GM12801 (cell line): Measurements from ENCODE around the gene TTC33.

Experiments
- CTCF ChIP-seq: IDR thresholded peaks from one replicate; pipeline ENCODE4 v1.5.1; 2011; ENCODE audit warnings: control low read depth; ENCODE audit not compliant: insufficient read length; ENCODE audit errors: extremely low read depth

The TTC33 gene, protein sequence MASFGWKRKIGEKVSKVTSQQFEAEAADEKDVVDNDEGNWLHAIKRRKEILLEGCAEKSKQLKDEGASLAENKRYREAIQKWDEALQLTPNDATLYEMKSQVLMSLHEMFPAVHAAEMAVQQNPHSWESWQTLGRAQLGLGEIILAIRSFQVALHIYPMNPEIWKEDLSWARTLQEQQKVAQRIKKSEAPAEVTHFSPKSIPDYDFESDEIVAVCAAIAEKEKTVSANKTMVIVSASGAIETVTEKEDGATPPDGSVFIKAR

GRCh38 chr5:40755407-40756365, at the start of gene TTC33:
TSS of gene TTC33 (minus strand) at chr5:40755961. CDS start at chr5:40747018, 8,943 bp downstream.
- TF ChIP-seq CTCF = no peak

- TF ChIP-seq CTCF = no peak
Observed at GRCh38 chr5:40801771-40802562, 46.2 kb upstream of the TTC33 start.

GRCh38 chr5:40799258-40799657, 43.5 kb upstream of the TTC33 start:
- TF ChIP-seq CTCF = no peak

DNA sequence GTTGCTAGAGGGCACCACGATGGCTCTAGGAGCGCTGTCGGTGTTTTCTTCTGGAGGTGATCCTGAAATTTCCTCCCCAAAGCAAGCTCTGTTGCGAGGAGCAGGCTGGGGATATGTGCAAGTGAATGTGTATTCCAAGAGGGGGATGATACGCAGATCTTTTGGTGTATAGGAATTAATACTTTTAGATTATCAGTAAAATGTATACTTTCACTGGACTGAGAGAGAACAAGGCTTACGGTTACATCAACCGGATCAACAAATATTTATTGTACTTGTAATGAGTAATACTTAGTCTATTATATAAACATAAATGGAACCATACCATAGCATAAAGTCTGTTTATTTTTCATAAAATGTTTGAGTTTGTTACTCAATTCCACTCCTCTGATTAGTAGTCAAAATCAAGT, 43.0 kb upstream of the TTC33 start:
- no peak for TF ChIP-seq CTCF

DNA sequence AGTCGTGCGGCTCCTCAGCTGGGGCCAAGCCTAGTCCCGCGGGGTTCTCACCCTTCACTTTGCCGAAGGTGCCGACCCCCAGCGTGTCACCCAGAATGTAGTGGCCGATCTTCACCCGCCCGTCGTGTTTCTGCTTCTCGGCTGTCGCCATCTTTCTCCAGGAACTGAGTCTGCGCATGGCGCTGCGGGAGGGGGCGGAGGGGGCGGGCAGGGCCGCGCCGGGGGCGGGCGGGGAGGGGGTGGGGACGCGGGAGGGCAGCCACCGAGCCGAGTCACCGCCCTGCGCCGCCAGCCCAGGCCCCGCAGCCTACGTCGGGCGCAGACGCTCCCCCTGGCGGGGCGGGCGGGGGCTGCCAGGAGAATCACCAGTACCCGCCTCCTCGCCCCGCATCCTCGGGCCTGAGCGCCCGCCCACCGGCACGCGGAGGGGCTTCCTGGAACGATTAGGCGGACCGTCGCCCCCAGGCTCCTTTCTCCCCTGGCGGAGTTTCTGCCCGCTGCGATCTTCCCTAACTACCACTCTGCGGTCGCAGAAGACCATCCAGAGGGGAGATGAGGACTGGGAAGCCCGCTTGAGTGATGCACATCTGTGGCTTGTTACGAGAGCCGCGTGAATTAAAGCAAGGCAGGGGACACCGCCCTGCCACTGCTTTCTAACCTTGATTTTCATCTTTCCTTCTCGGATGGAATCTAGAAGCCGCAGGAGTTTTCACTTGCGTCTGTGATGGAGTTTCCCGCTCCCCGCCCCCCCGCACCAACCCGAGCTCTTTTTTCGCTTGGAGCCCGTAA, 42.4 kb upstream of the TTC33 start, which contains the start of gene PRKAA1:
Gene PRKAA1 (minus strand): TSS at position 363 of the 789 bp plus-strand sequence. CDS start 185 bp downstream, at position 178.
- TF ChIP-seq CTCF = no peak

DNA sequence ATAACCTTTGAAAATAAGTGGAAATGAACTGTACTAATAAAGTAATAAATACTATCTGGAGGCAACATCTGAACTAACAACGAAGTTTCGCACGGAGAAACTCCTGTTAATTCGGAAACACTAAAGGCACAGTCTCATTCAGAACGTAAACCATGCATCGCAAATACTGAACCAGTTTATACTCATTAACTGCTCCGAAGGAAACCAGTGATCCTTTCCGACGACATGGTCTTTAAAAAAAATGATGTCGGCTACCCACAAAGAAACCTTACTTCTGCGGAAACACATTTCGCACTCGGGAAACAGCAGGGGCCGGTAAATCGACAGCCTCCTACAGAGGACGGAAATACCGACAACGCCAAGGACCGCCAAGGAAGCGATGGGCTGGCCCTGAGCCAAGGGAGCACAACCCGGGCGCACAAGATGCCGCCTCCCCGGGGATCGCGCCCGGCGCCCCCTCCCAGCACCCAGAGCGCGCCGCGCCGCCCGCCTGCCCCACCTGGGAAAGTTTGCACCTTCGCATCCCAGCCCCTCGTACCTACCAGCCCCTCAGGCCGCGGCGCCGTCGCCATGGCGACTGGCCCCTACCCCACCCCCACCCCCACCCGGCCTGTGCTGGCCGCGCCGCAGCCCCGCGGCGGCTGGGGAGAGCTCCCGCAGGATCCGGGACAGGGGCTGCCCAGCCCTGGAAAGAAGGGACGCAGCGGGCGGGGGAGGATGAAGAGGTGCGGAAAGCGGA, 41.7 kb upstream of the TTC33 start:
- TF ChIP-seq CTCF = no peak
